PC-3 (cell line): ENCODE results near the gene KRT73. TPM values are rescaled to one million over a fixed set of nuclear protein-coding genes. Genes with fewer than 3 reads are reported as not detected.

Source experiments
- ATAC-seq: fragments of 200-7000 bp; cut with Tn5 transposase; 2 replicates; pipeline ENCODE4 v1.9.1; 2020; ENCODE audit warnings: mild to moderate bottlenecking, moderate library complexity
- BruUV-seq: library from RNA; stranded (reverse); fragments of 400-500 nt; replicated peaks from 2 replicates; lab custom pipeline; 2021; lab: Mats Ljungman, UMichigan
- CTCF ChIA-PET: fragments of 300-600 bp; sonication (Branson Sonifier 250); formaldehyde crosslinking; loops from one replicate; lab custom pipeline; 2022; ENCODE audit warnings: antibody characterized with exemption; lab: Charles Lee
- POLR2A ChIA-PET: fragments of 300-600 bp; sonication (Branson Sonifier 250); formaldehyde crosslinking; loops from one replicate; lab custom pipeline; 2022; ENCODE audit warnings: antibody characterized with exemption; ENCODE audit not compliant: unreplicated experiment; lab: Charles Lee
- DNase-seq: peaks from one replicate; pipeline ENCODE4 v3.0.0-alpha.2; 2015
- H2AFZ ChIP-seq: fragments of 300-600 bp; sonication (generic); 2 replicates; pipeline ENCODE4 v1.6.0; 2016; ENCODE audit warnings: antibody characterized with exemption, low read length
- H3F3A ChIP-seq: fragments of 300-600 bp; sonication (generic); one replicate; pipeline ENCODE4 v1.6.0; 2017; ENCODE audit warnings: antibody characterized with exemption, low read length, control low read depth, mild to moderate bottlenecking; ENCODE audit not compliant: unreplicated experiment
- H3K27ac ChIP-seq: fragments of 300-600 bp; sonication (generic); 2 replicates; pipeline ENCODE4 v1.5.1; 2016; ENCODE audit warnings: mild to moderate bottlenecking, low read length
- H3K27me3 ChIP-seq: fragments of 300-600 bp; sonication (generic); 2 replicates; pipeline ENCODE4 v1.6.1; 2016; ENCODE audit warnings: low read length, mixed read lengths
- H3K36me3 ChIP-seq: fragments of 300-600 bp; sonication (generic); 2 replicates; pipeline ENCODE4 v1.6.1; 2016; ENCODE audit warnings: low read depth, mixed run types, low read length, mixed read lengths
- H3K4me1 ChIP-seq: fragments of 300-600 bp; sonication (generic); 2 replicates; pipeline ENCODE4 v1.5.1; 2016; ENCODE audit warnings: low read length; ENCODE audit not compliant: insufficient read depth
- H3K4me2 ChIP-seq: fragments of 300-600 bp; sonication (generic); 2 replicates; pipeline ENCODE4 v1.6.0; 2016; ENCODE audit warnings: low read length
- H3K4me3 ChIP-seq: fragments of 300-600 bp; sonication (generic); 2 replicates; pipeline ENCODE4 v1.5.1; 2016; ENCODE audit warnings: mild to moderate bottlenecking, low read length, mixed read lengths
- H3K79me2 ChIP-seq: fragments of 300-600 bp; sonication (generic); 2 replicates; pipeline ENCODE4 v1.6.1; 2017; ENCODE audit warnings: low read length, mixed read lengths
- H3K9ac ChIP-seq: fragments of 300-600 bp; sonication (generic); 2 replicates; pipeline ENCODE4 v1.6.0; 2016; ENCODE audit warnings: mild to moderate bottlenecking, low read length
- H3K9me2 ChIP-seq: fragments of 300-600 bp; sonication (generic); replicated peaks from 2 replicates; pipeline ENCODE4 v1.6.1; 2016; ENCODE audit warnings: mixed run types, low read length, mixed read lengths
- H3K9me3 ChIP-seq: fragments of 300-600 bp; sonication (generic); 2 replicates; pipeline ENCODE4 v1.6.1; 2016; ENCODE audit warnings: low read length, mixed read lengths
- H4K20me1 ChIP-seq: fragments of 300-600 bp; sonication (generic); 2 replicates; pipeline ENCODE4 v1.6.1; 2016; ENCODE audit warnings: low read length, mixed read lengths
- EZH2 ChIP-seq: fragments of 300-600 bp; sonication (generic); IDR thresholded peaks from one replicate; pipeline ENCODE4 v1.6.1; 2017; ENCODE audit warnings: antibody characterized with exemption, mild to moderate bottlenecking, low read length; ENCODE audit not compliant: unreplicated experiment
- EZH2phosphoT487 ChIP-seq: fragments of 300-600 bp; sonication (generic); IDR thresholded peaks from 2 replicates; pipeline ENCODE4 v1.6.1; 2018; ENCODE audit warnings: mild to moderate bottlenecking, antibody characterized with exemption, low read length, borderline replicate concordance
- intact Hi-C: fragments of 100-400 bp; cut with micrococcal nuclease; formaldehyde crosslinking; loops from 2 replicates; pipeline ENCODE4 v1.9.0; 2023
- total RNA-seq: library from RNA; depleted of rRNA; stranded (reverse); fragments of >200 nt; gene quantifications from 2 replicates; pipeline ENCODE4 v1.2.3, GENCODE V29; 2014
- TF ChIP-seq, protein P1 (sequence below): fragments of 300-600 bp; sonication (generic); conservative IDR thresholded peaks from 2 replicates; pipeline ENCODE4 v1.5.1; 2017; ENCODE audit warnings: antibody characterized with exemption, low read depth, mild to moderate bottlenecking, low read length

KRT73 gene
- total RNA-seq, 1 experiment from 2014 or later = not detected

DNA sequence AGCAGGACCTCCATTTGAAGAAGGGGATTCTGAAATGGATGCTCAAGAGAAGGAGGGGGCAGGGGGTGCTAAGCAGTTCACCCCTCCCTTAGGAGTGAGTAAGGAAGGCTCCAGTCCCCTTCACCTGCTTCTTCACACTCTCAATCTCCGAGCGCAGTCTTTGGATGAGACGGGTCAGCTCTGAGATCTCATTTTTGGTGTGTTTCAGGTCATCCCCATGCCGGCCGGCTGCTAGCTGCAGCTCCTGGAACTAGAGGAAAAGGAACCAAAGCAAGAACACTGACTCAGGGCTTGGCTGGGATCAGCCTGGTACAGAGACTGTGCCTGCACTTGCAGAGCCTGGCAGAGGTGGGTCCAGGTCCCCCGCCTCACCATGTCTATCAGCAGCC lies 7.3 kb downstream of the KRT73 start:
- no peak overlapping the region for H3K27ac ChIP-seq
- no peaks in the 10 kb centered on the region for H3K79me2 ChIP-seq

DNA sequence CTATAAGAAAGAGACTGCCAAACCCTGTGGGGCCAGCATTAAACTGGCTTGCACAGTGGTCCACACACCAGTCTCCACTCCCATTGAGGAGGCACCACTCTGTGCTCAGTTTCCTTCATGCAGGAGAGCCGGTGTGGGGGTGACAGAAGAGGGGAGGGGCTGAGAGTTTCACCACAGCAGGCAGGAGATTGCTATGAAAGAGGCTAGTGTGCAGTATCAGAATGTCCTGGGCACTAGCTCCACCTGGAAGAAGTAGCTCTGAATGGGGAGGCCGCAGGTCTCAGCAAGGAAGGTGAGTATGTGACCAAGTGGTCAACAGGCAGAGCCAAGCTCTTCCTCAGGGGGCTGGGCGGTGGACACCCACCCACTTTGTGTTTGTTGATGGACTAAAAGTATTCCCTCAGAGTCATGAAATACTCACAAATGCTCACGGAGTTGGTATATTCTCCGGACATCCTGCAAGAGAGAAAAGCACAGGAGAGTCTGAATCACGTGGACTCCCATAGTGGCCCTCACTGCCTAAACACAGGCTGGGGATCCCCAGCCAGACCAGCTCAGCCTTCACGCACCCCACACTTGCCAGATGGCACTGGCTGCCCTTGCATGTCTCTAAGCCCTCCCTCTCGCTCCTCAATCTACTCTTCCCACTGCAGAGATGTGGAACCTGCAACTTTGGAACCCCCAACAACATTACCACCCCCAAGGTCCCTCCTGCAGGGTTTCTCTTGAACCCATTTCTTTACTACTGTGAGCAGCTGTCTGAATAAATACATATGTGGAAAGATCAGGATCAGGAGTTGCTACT lies 9.3 kb downstream of the KRT73 start:
- CTCF ChIA-PET = no interaction called here
- no peak overlapping the region for H3K4me2 ChIP-seq

More for the DNA sequence above, 7.3 kb downstream of the KRT73 start:
- Histone ChIP-seq H3F3A (no peaks in the 10 kb centered on the region), H4K20me1 (no peaks in the 10 kb centered on the region), H3K4me2 (no peak overlapping the region), H3K9me2 (no peaks in the 10 kb centered on the region), H3K4me3 (no peak overlapping the region), H3K27me3 (peaks cover 47% of the 10 kb centered on the region), H2AFZ (no peak overlapping the region), H3K9me3 (no peaks in the 10 kb centered on the region), H3K36me3 (no peaks in the 10 kb centered on the region), H3K4me1 (no peaks in the 10 kb centered on the region), H3K9ac (no peak overlapping the region)
- TF ChIP-seq EZH2phosphoT487 = no peak
- no peak for TF ChIP-seq EZH2
- TF ChIP-seq, protein P1, sequence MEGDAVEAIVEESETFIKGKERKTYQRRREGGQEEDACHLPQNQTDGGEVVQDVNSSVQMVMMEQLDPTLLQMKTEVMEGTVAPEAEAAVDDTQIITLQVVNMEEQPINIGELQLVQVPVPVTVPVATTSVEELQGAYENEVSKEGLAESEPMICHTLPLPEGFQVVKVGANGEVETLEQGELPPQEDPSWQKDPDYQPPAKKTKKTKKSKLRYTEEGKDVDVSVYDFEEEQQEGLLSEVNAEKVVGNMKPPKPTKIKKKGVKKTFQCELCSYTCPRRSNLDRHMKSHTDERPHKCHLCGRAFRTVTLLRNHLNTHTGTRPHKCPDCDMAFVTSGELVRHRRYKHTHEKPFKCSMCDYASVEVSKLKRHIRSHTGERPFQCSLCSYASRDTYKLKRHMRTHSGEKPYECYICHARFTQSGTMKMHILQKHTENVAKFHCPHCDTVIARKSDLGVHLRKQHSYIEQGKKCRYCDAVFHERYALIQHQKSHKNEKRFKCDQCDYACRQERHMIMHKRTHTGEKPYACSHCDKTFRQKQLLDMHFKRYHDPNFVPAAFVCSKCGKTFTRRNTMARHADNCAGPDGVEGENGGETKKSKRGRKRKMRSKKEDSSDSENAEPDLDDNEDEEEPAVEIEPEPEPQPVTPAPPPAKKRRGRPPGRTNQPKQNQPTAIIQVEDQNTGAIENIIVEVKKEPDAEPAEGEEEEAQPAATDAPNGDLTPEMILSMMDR = no peak
- no peak for ATAC-seq
- intact Hi-C loops = no loop called here
- no TSS peak for BruUV-seq
- ChIA-PET CTCF (no interaction called here), POLR2A (no interaction called here)
- DNase-seq = no peak

More for the DNA sequence above, 9.3 kb downstream of the KRT73 start:
- intact Hi-C loops = no loop called here
- ATAC-seq (no peak), DNase-seq (no peak)
- Histone ChIP-seq H3K9me3 (no peaks in the 10 kb centered on the region), H3K4me3 (no peak overlapping the region), H3K9ac (no peak overlapping the region), H4K20me1 (no peaks in the 10 kb centered on the region), H3K79me2 (no peaks in the 10 kb centered on the region), H3K27me3 (peaks cover 39% of the 10 kb centered on the region), H3K36me3 (no peaks in the 10 kb centered on the region), H2AFZ (no peak overlapping the region), H3F3A (no peaks in the 10 kb centered on the region), H3K4me1 (no peaks in the 10 kb centered on the region), H3K9me2 (no peaks in the 10 kb centered on the region), H3K27ac (no peak overlapping the region)
- BruUV-seq = no TSS peak
- POLR2A ChIA-PET = no interaction called here
- no peak for TF ChIP-seq EZH2
- no peak for TF ChIP-seq EZH2phosphoT487
- TF ChIP-seq, protein P1 = no peak
